ENCODE results near the gene GCNT2. TPM values are rescaled to one million over a fixed set of nuclear protein-coding genes. Genes with fewer than 3 reads are reported as not detected.
"Not testable (repeated sequence)": the region's sequence is repeated elsewhere in the genome, so short reads cannot be mapped to it uniquely, and the experiment has no call there.

GCNT2 gene
- total RNA-seq, 4 donors from 2014 or later = 15.8 to 23.2 (median 19.4) TPM

DNA sequence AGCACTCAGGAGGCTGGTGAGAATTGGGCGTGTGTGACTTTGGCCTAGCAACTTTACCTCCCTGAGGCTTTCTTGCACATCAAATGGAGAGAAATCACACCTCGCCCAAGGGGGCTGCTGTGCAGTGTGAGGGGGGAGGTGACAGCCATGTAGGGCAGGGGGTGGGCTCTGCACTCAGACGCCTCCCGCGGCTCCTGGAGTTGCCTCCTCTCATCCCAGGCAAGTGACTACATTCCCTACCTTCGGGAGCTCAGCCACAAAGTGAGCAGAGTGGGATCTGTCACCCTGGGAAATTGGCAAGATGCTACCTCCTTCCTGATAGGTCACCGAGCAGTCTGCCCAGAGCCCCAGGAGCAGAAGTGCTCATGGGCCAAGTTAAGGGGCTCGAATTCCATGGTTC, 56.0 kb downstream of the GCNT2 start:
- Histone ChIP-seq H3K9me3 (no peaks in the 10 kb centered on the region), H3K4me3 (no peak overlapping the region), H3K36me3 (no peaks in the 10 kb centered on the region), H3K27ac (replicated peaks in 1 of 4) (no peak overlapping the region), H3K27me3 (no peaks in the 10 kb centered on the region), H3K4me1 (peaks cover 0 to 46% (median 39%) of the 10 kb centered on the region in 4 donors)
- WGBS = 87% methylated on average over 8 of the region's 8 CpGs
- no peak for TF ChIP-seq POLR2A (IDR thresholded peaks at IDR 0.05; ENCODE audit: low read depth)
- no peak for TF ChIP-seq POLR2AphosphoS5 (IDR thresholded peaks at IDR 0.05)
- TF ChIP-seq, protein P1, sequence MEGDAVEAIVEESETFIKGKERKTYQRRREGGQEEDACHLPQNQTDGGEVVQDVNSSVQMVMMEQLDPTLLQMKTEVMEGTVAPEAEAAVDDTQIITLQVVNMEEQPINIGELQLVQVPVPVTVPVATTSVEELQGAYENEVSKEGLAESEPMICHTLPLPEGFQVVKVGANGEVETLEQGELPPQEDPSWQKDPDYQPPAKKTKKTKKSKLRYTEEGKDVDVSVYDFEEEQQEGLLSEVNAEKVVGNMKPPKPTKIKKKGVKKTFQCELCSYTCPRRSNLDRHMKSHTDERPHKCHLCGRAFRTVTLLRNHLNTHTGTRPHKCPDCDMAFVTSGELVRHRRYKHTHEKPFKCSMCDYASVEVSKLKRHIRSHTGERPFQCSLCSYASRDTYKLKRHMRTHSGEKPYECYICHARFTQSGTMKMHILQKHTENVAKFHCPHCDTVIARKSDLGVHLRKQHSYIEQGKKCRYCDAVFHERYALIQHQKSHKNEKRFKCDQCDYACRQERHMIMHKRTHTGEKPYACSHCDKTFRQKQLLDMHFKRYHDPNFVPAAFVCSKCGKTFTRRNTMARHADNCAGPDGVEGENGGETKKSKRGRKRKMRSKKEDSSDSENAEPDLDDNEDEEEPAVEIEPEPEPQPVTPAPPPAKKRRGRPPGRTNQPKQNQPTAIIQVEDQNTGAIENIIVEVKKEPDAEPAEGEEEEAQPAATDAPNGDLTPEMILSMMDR (IDR thresholded peaks at IDR 0.05) = no peak
- TF ChIP-seq EP300 (IDR thresholded peaks at IDR 0.05) = no peak
- intact Hi-C loops (cut with DNase I) = no loop called here
- no peak for DNase-seq (ENCODE audit: extremely low spot score)

DNA sequence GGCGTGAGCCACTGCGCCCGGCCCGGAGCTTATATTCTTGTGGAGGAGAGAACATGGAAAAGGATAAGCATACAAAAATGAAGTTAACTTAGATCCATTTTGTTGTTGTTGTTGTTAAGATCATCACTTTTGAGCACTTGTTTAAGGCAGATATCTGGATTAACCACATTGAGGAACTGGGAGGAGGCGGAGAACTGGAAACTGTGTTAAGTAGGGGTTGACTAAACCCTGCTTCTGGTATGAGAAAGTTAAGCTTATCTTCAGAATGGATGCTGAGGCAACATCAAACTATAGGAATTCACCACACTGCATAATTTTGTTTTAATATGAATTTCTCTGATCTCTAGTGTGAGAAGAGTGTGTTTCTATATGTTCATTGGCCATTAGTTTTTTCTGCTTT, 57.6 kb downstream of the GCNT2 start:
- peaks cover 7 to 47% (median 37%) of the 10 kb centered on the region in 4 donors for H3K4me1 ChIP-seq
- intact Hi-C loops (cut with DNase I) = no loop called here
- no peak for TF ChIP-seq POLR2AphosphoS5 (IDR thresholded peaks at IDR 0.05)
- TF ChIP-seq EP300 (IDR thresholded peaks at IDR 0.05) = no peak
- TF ChIP-seq, protein P1 (IDR thresholded peaks at IDR 0.05) = no peak
- 93% methylated on average over 5 of the region's 5 CpGs for WGBS
- H3K9me3 ChIP-seq = no peaks in the 10 kb centered on the region
- H3K4me3 ChIP-seq = no peak overlapping the region
- no peaks in the 10 kb centered on the region for H3K36me3 ChIP-seq
- no peaks in the 10 kb centered on the region for H3K27me3 ChIP-seq
- no peak for DNase-seq (ENCODE audit: extremely low spot score)
- H3K27ac ChIP-seq (replicated peaks in 1 of 4) = no peak overlapping the region

DNA sequence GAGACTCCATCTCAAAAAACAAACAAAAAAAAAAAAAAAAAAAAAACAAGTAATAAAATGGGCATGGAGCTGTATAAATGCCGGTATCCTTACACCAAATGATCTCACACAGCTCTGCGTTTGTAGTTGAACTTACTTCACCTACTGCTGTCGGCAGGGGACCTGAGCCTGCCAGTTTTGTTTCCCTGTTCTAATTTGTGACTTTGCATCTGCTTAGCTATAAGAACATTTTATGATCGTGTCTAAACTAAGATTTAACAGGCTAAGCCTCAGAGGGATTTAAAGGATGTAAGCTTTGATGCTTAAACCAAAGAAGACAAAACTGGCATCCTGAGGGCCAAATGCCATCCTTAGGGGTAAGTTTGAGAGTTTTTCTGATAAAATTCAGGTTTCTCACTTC, 58.7 kb downstream of the GCNT2 start:
- no peaks in the 10 kb centered on the region for H3K27me3 ChIP-seq
- DNase-seq (ENCODE audit: extremely low spot score) = no peak
- peaks cover 12 to 45% (median 38%) of the 10 kb centered on the region in 4 donors for H3K4me1 ChIP-seq
- H3K27ac ChIP-seq (replicated peaks in 1 of 4) = peak overlapping the region; percentile 25 to 57 (median 49)
- WGBS = 63% methylated on average over 4 of the region's 4 CpGs
- TF ChIP-seq POLR2A (IDR thresholded peaks at IDR 0.05; ENCODE audit: low read depth) (no peak), POLR2AphosphoS5 (IDR thresholded peaks at IDR 0.05) (no peak), EP300 (IDR thresholded peaks at IDR 0.05) (no peak)
- TF ChIP-seq, protein P1 (IDR thresholded peaks at IDR 0.05) = no peak
- intact Hi-C loops (cut with DNase I) = no loop called here
- no peaks in the 10 kb centered on the region for H3K36me3 ChIP-seq
- no peak overlapping the region for H3K4me3 ChIP-seq
- no peaks in the 10 kb centered on the region for H3K9me3 ChIP-seq

DNA sequence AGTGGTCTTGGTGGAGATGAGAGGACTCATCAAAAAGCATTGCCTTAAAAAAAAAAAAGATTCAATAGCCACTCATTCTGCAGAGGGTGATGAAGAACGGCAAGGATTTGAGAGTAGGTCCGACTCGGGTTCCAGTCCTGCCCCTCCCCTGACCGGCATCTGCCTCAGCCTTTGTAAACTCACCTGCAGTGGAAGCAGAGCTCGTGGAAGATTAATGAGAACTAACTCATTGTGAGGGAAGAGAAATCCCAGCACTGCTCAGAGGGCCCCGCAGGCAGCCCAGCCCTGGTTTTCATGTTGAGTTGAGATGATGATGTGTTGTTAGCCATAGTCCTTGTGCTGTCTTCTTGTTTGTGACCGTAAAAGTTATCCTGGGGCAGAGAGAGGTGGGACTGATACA, 59.4 kb downstream of the GCNT2 start:
- Histone ChIP-seq H3K36me3 (no peaks in the 10 kb centered on the region), H3K9me3 (no peaks in the 10 kb centered on the region), H3K27me3 (no peaks in the 10 kb centered on the region), H3K27ac (replicated peaks in 1 of 4) (peak overlapping the region in 2 of 4 donors; percentile 22 to 57), H3K4me1 (peaks cover 12 to 51% (median 44%) of the 10 kb centered on the region in 4 donors), H3K4me3 (no peak overlapping the region)
- WGBS = 58% methylated on average over 7 of the region's 7 CpGs
- intact Hi-C loops (cut with DNase I) = no loop called here
- no peak for TF ChIP-seq EP300 (IDR thresholded peaks at IDR 0.05)
- no peak for TF ChIP-seq POLR2A (IDR thresholded peaks at IDR 0.05; ENCODE audit: low read depth)
- TF ChIP-seq, protein P1 (IDR thresholded peaks at IDR 0.05) = no peak
- TF ChIP-seq POLR2AphosphoS5 (IDR thresholded peaks at IDR 0.05) = no peak
- no peak for DNase-seq (ENCODE audit: extremely low spot score)

DNA sequence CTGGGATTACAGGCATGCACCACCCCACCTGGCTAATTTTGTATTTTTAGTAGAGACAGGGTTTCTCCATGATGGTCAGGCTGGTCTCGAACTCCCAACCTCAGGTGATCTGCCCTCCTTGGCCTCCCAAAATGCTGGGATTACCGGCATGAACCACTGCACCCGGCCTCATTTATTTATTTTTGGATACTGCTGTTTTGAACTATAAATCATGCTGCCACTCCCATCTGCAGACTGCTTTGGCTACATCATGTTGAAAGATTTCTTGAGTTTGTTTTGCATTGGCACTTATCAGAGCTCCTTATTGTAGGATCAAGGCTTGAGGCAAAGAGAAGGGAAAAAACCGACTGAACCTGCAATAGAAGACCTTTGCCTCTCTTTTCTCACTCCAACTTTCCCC, 60.3 kb downstream of the GCNT2 start:
- H3K27ac ChIP-seq (replicated peaks in 1 of 4); DNase-seq (ENCODE audit: extremely low spot score): not testable (repeated sequence)
- 63% methylated on average over 4 of the region's 4 CpGs for WGBS

More for the DNA sequence above, 60.3 kb downstream of the GCNT2 start:
- H3K36me3 ChIP-seq; intact Hi-C loops (cut with DNase I); H3K9me3 ChIP-seq; H3K4me3 ChIP-seq; H3K27me3 ChIP-seq: not testable (repeated sequence)
- H3K4me1 ChIP-seq = peaks cover 12 to 59% (median 52%) of the 10 kb centered on the region in 4 donors
